GM10248 (cell line): ENCODE data around the gene PCBP1.

Experiments used
- CTCF ChIA-PET: fragments of 300-600 bp; sonication (Branson Sonifier 250); formaldehyde crosslinking; extraction: SDS; loops from one replicate; lab custom pipeline; 2021; ENCODE audit warnings: antibody characterized with exemption; lab: Yijun Ruan, JAX
- POLR2A ChIA-PET: fragments of 350-650 bp; sonication (Branson Sonifier 250); formaldehyde crosslinking; extraction: SDS; loops from one replicate; lab custom pipeline; 2020; ENCODE audit warnings: antibody characterized with exemption; lab: Yijun Ruan, JAX
- DNase-seq: peaks from one replicate; pipeline ENCODE4 v3.0.0; 2012; ENCODE audit errors: extremely low spot score
- TF ChIP-seq, protein P1 (sequence below): IDR thresholded peaks from 2 replicates; pipeline ENCODE4 v1.5.1; 2012; ENCODE audit warnings: mild to moderate bottlenecking, low read depth; ENCODE audit errors: extremely low read depth, missing control alignments, control extremely low read depth

The PCBP1 gene

DNA sequence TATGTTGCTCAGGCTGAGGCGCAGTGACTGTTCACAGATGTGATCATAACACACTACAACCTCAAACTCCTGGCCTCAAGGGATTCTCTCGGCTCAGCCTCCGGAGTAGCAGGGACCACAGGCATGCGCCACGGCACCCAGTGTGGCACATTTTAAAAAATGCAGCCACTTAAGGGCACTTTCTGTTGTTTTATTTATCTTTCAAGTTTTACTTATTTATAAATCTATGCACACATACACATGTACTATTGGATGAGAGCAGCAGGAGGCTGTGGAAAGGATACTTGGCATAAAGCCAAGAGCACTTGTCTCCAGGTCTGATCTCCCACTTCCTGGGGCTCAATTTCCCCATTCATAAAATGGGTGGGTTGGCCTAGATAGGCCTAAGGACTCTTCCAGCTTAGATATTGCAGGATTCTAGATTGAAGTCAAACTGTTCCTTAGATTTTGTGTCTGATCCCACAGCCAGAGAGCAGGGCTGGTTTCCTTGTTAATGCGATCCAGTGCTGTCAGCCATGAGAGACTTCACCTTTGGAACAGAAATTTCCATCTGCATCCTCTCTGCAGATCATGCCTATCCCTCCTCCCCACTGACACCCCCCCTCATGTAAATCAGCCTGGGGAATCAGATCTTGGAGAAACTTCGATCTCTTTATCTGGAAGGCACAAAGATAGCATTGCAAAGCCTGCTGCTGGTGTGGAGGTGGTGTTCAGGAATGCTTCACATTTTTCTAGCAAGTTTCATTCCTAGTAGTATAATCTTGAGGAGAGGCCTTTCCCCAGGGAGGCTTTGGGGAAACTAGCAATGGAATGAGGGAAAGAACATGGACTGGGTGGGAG lies 24.7 kb downstream of the PCBP1 start:
- POLR2A ChIA-PET: no interaction called here
- DNase-seq: no peak
- TF ChIP-seq, protein P1, sequence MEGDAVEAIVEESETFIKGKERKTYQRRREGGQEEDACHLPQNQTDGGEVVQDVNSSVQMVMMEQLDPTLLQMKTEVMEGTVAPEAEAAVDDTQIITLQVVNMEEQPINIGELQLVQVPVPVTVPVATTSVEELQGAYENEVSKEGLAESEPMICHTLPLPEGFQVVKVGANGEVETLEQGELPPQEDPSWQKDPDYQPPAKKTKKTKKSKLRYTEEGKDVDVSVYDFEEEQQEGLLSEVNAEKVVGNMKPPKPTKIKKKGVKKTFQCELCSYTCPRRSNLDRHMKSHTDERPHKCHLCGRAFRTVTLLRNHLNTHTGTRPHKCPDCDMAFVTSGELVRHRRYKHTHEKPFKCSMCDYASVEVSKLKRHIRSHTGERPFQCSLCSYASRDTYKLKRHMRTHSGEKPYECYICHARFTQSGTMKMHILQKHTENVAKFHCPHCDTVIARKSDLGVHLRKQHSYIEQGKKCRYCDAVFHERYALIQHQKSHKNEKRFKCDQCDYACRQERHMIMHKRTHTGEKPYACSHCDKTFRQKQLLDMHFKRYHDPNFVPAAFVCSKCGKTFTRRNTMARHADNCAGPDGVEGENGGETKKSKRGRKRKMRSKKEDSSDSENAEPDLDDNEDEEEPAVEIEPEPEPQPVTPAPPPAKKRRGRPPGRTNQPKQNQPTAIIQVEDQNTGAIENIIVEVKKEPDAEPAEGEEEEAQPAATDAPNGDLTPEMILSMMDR: no peak
- CTCF ChIA-PET: no interaction called here

DNA sequence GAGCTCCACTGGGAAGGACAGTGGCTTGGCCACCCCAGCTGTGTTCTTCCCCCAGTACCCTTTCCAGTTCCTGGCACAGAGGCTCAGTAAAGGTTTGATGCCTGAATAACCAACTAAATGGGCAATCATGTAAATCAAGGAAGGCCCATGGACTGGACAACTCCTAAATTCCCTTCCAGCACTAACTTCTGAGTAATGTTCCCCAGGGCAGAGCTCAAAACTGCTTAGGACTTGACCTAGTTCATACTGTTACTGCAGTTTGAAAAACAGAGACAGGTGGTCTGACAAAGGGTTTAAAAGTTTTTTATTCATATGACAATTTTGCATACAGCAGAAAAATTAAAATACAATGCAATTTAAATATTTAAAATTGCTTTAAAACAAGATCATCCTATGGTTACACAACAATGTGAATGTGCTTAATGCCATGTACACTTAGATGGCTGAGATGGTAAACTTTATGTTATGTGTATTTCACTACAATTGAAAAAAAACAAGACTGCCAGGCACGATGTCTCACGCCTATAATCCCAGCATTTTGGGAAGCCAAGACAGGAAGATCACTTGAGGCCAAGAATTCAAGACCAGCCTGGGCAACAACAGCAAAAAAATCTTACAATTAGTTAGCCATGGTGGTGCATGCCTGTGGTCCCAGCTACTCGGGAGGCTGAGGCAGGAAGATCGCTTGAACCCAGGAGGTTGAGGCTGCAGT lies 26.2 kb downstream of the PCBP1 start:
- ChIA-PET POLR2A (no interaction called here), CTCF (interaction anchor here (0.7 to 6.5 kb wide), 3 partner anchors 9 to 28 kb away, joined by 3 to 22 read pairs (median 4); no protein-coding TSS in a partner anchor)
- no peak for DNase-seq
- TF ChIP-seq, protein P1: no peak

DNA sequence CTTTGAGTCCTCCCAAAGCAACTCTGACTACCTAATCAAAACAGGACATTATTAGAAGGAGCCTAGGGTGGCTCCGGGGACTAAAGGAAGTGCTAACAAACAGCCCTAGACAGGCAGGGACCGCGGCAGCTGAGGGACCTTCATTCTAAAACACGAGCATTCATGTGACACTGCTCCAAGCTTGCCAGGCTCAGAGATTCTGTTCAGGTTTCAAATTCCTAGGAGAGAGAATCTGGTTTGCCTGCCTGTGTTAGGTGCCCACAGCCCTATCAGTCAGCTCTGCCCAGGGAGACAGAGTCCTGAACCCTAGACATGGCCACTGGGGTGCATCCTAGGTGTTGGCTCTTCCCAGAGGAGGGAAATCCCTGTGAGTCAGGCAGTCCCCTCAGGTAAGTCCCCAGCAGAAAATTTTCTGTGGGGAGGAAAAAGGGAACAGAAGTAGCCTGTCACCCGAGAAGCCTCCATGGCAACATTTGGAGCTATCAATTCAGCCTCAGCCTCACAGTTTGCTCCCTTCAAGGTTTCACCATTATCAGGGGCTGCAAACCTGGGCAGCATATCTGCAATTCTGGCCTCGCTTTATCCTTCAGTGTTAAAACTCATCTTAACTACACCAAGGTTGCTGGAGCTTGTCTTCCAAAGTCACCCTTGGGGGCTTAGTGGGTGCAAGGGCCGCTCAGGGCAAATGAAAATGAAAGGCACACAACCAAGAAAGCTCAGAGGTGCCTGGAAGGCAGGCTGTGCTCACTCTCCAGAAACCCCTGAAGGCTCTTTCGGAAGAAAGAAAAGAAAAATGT lies 28.6 kb downstream of the PCBP1 start:
- TF ChIP-seq, protein P1: no peak
- ChIA-PET CTCF (interaction anchor here (0.9 to 6.5 kb wide), 15 partner anchors 9 to 391 kb away, joined by 3 to 22 read pairs (median 5); partner anchors contain the start of gene SNRNP27), POLR2A (interaction anchor here (0.6 to 0.9 kb wide), 4 partner anchors 9 to 220 kb away, joined by 3 to 5 read pairs (median 4); partner anchors contain the start of gene MXD1)
- DNase-seq: no peak

DNA sequence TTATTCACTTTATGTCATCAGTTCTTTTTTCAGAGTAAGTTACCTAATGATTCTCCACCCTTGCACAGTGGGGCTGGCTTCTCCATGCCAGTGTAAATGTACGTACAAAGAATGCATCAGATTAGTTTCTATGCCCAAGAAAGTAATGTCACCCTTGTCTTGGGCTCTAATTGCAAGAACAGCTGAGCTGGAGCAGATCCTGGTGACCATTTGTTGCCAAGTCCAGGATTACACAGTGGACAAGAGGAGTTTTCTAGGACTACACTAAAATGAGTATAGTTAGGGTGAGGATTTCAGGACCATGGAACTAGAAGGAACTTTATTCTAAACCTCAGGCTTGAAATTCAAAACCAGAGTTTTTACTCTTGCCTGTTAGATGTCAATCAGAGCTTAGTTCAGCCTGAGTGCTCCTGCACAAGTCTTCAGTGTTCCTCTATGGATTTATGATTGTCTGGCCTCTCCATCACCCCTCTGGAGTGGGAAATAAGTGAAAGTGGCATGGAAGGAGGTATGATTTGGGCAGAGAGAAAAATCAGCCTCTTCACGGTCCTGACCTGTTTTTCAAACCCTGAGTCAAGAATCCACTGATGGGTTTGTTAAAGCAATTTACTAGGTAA lies 29.8 kb downstream of the PCBP1 start:
- CTCF ChIA-PET: interaction anchor here (1.1 to 6.5 kb wide), 9 partner anchors 8 to 223 kb away, joined by 3 to 22 read pairs (median 6); partner anchors contain the start of gene SNRNP27
- TF ChIP-seq, protein P1: no peak
- POLR2A ChIA-PET: interaction anchor here (0.6 kb wide), 1 partner anchor 37 kb away, joined by 5 read pairs; no protein-coding TSS in a partner anchor
- DNase-seq: no peak

DNA sequence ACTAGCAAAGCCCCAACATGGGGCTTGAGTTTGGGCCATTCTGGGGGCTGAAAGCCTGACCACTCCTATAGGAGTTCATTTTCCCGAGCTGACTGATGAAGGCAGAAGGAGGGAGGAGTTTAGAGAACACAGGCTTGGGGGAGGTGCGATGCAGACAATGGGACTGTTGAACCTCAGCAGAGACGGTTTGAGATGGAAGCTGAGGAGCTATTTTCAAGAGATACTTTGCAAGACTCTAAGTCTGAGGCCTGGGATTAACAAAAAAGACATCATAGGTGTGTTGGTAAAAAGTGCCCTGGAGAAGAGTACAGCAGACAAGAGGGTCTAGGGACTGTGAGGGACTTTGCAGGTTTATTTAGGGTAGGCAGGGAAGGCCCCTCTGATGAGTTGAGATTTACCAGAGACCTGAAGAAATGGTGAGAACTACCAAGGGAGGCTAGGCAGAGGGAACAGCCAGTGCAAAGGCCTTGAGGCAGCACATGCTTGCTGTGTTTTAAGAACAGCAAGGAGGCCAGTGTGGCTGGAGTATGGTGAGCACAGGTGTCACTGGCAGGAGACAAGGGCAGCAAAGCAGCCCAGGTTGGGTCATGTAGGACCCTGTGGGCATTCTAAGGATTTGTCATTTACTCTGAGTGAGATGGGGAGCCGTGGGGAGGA lies 31.6 kb downstream of the PCBP1 start:
- ChIA-PET POLR2A (interaction anchor here (0.5 kb wide), 1 partner anchor 17 kb away, joined by 7 read pairs; no protein-coding TSS in a partner anchor), CTCF (interaction anchor here (1.1 to 6.5 kb wide), 2 partner anchors 23 to 34 kb away, joined by 3 to 22 read pairs; no protein-coding TSS in a partner anchor)
- DNase-seq: no peak
- TF ChIP-seq, protein P1: no peak
